HTR-8/SVneo (cell line): ENCODE measurements around the gene ESRRG.
"Not testable (repeated sequence)": the region's sequence is repeated elsewhere in the genome, so short reads cannot be mapped to it uniquely, and the experiment has no call there.

ENCODE experiments used
- DNase-seq: peaks from one replicate; pipeline ENCODE4 v3.0.0; 2011; ENCODE audit warnings: low spot score, mixed read lengths; ENCODE audit not compliant: insufficient read length
- FAIRE-seq: peaks from 2 replicates; lab custom pipeline; 2011; peaks lifted over from hg19 to GRCh38; lab: Jason Lieb, UNC

ESRRG gene

DNA sequence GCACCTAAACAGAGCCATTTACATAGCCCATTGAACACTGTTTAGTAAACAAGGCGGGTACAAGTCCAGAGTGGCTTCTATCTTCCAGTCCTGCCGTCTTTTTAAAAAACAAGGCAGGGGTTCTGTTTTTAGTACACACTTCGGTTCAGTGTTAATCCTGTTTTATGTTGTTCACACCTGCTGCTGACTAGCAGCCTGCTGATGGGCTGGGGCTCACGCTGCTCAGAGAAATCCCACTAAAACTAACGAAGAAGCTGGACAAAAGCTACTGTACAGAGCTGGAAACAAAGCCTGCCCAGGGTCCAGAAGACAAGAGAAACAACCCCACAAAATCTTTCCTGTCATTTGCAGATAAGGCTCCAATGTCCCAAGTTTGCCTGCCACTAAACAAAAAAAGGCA is 13.2 kb downstream of the ESRRG start:
- DNase-seq, result no peak
- FAIRE-seq, result no peak

DNA sequence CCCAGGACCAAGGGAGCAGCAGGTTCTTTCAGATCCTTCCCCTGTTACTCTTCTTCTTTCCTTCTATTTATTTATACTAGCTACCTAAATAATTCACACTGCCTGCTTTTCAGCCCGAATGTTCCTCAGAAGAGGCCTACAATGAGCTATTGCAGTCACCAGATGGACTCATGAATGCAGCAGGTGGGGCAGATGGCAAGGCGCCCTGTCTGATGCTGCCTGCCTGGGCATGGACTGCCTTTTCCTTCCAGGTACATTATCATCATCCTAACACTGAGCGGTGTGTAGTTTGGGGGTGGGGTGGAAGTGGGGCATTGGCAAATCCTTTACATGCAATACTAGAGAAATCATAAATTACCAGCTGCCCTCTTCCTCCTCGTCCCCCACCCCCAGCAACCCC is 17.6 kb downstream of the ESRRG start:
- DNase-seq (no peak), FAIRE-seq (no peak)

DNA sequence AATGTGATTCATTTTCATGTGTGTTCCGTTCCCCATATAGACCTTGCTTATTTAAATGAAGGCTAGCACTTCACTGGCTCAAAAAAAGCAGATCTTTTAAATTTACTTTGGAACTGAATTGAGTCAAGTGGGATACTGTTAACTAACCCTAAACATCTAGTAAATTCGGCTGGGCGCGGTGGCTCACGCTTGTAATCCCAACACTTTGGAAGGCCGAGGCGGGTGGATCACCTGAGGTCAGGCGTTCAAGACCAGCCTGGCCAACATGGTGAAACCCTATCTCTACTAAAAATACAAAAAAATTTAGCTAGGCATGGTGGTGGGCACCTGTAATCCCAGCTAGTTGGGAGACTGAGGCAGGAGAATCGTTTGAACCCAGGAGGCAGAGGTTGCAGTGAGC is 19.2 kb downstream of the ESRRG start:
- not testable (repeated sequence) for DNase-seq, FAIRE-seq

DNA sequence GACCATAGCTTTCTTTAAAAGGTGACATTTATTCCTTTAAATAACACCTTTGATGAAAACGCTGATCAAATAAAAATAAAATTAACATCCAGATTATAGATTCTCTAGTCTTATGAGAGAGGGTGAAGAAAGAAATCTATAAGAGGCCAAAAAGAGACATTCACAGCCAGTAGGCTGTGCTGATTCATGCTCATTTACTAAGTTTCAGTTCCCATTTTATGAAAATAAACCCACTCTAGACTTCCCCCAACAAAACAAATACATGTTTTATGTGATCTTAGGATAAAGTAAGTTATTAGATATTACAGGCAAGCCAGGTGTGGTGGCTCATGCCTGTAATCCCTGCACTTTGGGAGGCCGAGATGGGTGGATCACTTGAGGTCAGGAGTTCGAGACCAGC is 21.1 kb downstream of the ESRRG start:
- FAIRE-seq (no peak), DNase-seq (no peak)

DNA sequence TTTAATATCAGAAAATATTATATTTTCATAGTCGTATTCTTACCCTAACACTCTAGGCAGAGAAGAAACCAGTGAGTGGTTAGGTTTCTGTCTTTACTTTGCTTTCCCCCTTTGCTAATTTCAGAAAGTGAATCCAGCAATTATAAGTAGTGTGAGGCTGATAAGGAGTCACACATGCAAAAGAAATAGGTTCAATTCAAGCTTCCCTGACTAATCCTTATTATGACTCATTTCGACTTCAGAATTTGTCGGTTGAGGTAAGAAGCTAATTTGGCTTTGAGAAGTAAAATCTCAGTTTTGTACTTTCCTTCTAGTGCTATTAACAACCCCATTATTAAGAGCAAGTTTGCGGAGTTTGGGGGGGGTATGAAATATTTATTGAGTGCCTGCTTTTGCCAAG is 22.4 kb downstream of the ESRRG start:
- DNase-seq (no peak), FAIRE-seq (no peak)

DNA sequence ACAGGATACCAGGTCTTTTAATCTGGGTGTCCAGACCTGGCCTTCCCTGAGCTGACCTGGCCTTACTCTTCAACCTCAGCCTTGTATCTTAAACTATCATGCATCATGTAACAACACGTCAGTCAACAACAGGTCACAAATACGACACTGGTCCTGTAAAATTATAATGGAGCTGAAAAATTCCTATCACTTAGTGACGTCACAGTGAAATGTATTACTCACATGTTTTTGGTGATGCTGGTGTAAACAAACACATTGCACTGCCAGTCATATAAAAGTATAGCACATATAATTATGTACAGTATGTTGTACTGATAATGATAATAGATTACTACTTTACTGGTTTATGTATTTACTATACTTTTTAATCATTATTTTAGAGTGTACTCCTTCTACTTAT is 31.5 kb downstream of the ESRRG start:
- no peak for FAIRE-seq
- no peak for DNase-seq

DNA sequence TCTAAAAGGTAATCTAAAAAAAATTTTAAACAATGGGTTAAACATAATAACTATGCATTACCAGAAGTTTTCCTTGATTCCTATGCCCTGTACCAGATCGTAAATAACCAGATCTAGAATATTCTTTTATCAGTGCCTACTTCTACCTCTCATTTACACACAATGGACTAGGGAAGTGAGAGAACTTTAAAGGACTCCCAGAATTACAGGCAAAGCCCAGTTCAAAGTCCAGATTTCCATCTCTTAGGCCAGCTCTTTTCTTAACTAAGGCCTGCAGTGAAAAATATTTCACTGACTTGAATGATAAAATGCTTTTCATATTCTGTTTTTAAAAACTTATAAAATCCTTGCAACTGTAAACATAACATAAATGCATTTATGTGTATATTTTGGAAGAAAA is 32.6 kb downstream of the ESRRG start:
- no peak for FAIRE-seq
- no peak for DNase-seq

DNA sequence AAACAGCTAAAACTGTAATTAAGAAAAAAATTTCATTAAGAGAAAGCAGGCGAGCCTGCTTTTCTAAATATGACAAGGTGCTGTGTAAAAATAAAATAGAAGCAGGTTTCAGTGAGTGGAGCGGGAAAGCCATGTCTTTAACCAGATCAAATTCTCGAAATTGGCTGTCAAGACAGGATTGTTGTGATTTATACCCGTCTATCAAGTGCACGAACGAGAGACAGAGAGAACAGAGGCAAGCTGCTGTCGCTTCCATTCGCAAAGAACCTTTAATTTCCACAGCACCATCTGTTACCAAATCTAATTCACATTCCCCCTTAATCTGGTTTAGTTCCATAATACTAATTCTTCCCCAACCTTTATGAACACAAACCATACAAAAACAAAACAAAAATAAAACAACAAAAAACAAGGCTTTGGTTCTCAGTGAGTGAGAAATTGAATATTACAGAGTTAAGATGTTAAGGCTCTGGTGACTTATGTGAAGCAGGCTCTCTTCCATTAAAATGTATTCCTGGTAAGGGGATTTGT is 35.0 kb downstream of the ESRRG start:
- FAIRE-seq (no peak), DNase-seq (no peak)

DNA sequence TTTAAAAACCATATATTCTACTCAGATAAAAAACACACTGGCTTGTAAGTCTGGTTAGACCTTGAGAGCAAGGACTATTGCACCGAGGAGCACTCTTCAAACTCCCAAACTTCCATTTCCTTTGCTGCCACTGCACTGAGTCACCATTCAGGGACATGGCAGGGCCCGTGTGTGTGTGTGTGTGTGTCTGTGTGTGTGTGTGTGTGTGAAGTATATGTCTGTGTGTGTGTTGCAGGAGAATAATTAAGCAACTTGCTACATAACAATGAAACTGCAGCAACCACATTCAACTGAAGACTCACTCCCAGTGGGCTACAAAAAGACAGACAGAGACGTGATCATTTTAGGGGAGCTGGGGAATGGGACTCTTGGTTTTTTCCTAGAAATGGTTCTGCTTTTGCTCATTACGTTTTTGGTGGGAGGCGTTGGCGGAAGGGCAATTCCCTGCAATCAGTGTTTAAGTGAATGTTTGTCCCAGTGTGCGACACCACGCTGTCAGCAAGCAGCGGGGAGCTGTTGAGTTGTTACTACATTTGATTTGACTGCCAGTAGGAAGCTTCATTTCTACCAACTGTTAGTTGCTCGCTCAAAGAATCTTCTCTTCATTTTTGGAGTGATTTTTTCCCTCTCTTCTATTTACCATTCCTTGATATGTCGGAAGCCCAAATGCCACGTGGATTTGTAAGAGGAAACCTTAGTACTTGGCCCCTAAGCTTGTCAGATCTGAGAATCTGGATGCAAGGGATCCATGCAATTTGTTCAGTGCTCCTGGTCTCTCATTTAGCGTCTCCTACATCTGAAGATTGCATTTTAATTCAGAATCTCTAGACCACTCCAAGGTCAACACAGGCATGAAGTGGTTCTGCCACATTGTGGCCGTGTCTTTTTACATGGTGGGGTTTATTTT is 36.1 kb downstream of the ESRRG start:
- DNase-seq, result no peak
- FAIRE-seq, result no peak

DNA sequence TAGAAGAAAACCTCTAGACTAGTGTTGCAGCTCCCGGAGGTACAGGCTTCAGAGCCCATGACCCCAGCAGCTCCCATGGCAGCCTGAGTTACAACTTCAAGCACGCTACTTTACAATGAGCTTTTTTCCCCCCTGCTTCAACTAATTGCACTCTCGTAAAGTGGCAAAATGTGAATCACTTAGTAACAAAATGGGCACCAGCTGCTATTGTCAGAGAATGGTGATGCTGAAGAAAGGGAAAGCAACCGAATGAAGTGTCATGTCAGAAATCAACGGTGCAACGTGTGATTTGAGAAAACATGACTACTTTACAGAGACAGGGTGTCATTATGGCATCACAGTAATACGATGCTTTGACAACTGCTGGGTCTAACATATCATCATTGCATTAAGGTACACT is 40.5 kb downstream of the ESRRG start:
- no peak for DNase-seq
- no peak for FAIRE-seq

DNA sequence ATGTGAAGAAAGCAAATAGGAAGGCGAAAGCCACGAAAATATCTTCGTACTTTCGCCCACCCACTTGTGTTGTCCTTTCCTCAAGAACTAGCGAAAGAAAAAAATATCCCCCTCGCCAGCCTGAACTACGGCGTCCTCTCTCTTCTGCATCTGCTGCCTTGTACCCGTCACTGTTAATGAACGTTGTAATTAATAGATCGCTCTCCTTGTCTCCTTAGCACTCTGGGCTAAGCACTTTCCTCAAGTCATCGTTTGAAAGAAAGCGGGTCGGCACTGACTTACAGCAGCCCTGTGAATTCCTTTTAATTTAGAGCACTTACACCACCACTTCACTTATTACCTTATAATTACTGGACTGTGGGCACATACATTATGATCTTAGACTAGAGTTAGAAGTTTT is 44.1 kb downstream of the ESRRG start:
- no peak for DNase-seq
- FAIRE-seq, result no peak

DNA sequence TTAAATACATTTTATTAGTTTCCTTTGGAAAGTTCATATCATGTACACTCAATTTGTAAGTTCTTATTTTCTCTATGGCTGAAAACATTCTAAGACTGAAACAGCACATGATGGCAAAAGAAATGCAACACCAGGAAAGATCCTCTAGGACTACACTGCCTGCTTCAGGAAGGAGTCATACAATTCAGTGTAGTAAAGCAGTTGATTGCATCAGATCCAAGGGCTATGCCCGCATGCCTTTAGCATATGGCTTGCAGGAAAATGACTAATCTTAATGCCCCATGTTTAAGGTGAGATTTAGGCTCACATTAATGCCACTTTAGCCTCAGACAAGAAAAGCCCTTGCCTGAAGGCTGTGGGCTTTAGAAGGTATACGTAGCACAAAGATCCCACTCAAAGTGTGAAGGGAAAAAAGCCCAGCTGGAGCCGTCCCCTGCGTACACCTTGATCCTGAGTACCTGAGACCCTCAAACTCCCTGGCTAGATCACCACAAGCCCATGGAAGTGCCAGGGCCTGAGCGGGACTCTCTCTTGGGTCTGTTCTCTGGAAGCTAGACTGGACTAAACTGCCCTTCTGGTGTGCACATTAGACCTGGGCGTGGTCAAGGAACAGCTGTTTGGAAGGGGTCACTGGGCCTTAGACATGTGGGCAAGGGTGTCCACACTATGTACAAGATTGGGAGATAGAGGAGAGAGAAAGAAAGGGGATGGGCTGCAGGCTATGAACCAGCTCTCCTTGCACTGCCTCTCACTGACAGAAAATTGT is 52.9 kb downstream of the ESRRG start:
- FAIRE-seq, result no peak
- no peak for DNase-seq

DNA sequence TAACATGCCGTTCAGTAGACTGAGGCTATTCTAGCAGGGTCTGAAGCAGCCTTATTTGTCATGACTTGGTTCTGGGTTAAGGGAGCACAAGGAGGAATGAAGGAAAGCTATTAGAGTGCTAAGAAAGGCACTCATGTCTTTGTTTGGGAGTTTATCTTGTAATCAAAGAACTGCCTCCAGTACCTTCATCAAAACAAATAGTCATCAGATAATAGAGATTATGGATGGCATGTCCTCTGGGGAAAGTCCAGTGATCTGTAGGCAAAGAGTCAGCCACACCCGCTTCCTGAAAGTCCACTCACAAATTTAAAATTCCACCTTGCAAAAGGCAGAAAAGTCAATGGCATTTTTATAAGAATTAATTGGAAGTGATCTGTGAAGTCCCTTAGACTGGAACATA is 56.8 kb downstream of the ESRRG start:
- FAIRE-seq (no peak), DNase-seq (no peak)

DNA sequence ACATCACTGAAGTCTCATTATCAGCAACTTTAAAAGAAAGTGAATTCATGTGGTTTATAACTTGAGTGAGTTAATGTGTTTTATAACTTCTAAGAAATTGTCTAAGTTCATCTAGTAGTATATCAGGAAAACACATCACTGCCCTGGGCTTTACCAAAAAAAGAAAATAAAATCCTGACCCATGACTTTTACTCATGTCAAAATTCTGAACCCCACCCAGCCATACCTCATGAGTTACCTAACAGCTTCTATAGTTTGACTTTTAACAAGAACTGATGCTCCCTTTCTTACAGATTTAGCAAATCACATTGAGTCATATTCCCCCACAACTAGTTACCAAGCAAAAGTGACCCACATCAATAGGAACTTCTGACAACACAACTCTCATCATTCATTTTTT is 57.4 kb downstream of the ESRRG start:
- FAIRE-seq (no peak), DNase-seq (no peak)

DNA sequence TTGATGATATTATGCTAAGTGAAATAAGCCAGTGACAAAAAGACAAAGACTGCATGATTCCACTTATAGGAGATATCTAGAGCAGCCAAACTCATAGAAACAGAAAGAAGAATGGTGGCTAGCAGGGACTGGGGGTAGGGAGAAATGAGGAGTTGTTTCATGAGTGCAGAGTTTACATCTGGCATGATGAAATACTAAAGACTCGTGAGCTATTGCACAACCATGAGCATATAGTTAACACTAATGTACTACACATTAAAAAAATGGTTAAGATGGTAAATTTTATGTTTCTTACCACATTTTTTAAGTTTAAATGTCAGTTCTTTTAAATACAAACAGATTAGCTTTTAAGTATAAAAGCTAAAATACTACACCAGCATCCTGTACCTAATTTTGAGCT is 57.8 kb downstream of the ESRRG start:
- FAIRE-seq (no peak), DNase-seq (no peak)

DNA sequence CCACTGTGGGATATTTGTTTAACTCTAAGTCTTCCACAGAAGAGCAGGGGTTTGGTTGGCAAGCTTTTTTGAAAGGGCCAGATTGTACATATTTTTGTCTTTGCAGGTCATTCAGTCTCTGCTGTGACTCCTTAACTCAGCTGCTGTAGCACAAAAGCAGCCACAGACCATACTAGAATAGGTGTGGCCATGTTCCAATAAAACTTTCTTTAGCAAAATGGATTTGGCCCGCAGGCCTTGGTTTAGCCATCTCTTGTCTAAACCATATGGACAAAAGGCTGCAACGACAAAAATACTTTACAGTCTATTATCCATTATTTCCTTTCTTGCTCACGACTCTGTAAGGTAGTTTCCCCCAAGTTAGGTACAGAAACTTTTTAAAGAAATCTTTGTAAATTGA is 60.5 kb downstream of the ESRRG start:
- FAIRE-seq (no peak), DNase-seq (no peak)

DNA sequence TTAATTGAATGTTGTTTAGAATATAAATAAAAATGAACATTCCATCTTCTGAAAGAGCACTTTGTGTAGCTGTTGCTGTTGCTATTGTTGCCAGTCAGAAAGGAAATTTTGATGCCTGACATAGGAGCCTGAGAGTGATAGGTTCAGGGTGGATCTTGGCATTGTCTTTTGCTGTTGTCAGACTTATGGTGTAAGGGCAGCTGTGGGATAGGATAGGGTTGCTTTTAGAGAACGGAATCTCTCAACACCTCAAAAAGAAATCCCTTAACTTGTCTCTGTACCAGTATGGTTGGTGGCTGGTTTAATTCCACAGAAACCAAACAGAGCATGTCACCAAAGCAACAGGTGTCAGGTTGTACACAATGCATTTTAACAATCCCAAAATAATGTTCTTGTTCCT is 62.7 kb downstream of the ESRRG start:
- DNase-seq, result no peak
- no peak for FAIRE-seq

DNA sequence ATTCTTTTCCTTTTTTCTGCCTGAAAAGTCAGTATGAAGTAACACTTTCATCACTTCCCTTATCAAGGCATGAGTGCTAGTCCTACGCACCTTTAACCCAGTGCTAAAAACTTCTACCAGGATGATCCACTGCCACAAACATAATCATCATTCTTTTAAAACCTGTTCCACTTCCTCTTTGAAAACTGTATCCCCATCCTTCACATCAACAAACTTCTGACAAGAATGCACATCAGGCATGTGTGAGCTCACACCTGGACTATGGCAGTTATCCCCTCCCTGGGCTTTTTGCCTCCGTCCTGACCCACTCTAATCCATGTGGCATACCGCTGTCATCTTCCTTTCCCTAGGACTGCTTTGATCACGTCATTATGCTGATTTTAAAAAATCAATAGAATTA is 70.2 kb downstream of the ESRRG start:
- FAIRE-seq, result no peak
- DNase-seq, result no peak

DNA sequence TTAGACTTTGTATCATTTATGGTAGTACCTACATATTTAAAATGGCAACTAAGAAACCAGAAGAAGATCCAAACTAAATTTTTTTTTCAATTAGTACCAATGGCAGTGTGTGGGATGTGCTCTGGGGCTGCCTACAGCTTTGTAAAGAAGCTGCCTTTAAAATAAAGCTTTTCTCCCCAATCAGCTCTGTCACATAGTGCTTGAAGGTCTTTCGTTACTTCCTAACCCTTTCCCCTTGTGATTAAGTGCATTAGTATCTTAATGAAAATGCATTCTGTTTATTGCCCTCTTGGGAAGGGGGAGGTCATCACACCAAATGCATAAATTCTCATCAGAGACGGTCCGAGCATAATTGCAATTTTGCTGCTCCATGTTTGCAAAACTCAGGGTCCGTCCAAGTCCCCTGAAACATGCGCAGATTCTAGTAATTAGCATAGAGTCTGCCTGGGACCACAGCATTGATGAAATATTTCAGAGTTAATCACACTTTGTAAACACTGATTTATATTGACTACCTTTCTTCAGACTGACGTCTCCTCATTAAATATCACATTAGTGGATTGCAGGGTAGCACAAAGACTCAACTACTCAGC is 71.3 kb downstream of the ESRRG start:
- DNase-seq (no peak), FAIRE-seq (no peak)

DNA sequence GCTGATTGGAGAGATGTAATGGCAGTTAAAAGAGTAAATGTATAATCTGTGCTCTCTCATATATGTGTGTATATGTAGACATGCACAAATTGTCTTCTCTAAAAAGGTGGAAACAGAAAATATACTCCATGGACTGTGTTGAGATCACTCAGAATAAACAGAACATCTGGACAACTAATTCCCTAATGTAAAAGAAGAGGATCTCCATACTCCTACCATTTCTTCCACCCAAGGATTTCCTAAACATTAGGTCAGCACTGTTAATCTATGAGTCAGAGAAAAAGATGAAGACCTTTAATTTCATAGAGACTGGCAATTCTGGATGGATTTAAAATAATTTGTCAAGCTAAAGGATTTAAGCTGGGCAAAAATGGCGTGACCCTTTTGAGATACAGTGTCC is 80.1 kb downstream of the ESRRG start:
- FAIRE-seq (no peak), DNase-seq (no peak)
